Measurements from ENCODE around the gene CDKN2D. TPM values are rescaled to one million over a fixed set of nuclear protein-coding genes. Genes with fewer than 3 reads are reported as not detected.

Gene CDKN2D
- total RNA-seq, 1 donor from 2014 or later, result 16.5 TPM

DNA sequence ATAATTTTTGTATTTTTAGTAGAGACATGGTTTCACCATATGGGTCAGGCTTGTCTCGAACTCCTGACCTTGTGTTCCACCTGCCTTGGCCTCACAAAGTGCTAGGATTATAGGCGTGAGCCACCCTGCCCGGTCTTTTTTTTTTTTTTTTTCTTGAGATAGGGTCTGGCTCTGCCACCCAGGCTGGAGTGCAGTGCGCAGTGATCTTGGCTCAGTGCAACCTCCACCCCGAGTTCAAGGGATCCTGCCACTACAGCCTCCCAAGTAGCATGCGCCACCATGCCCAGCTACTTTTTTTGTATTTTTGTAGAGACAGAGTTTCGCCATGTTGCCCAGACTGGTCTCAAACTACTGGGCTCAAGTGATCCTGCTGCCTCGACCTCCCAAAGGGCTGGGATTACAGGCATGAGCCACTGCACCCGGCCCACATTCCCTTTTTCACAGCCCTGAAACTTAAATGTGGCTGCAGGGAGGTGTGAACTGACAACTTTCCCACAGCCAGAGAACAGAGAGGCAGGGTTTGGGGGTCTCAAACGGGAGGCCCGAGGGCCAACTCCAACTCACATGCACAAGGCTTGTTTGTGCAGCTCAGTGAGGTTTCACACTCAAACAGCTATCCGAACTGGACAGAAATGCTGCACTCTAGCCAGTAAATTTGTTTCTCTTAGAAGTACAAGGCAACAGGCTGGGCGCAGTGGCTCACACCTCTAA, 47.2 kb downstream of the CDKN2D start:
- DNase-seq (ENCODE audit: low read depth), result no peak

DNA sequence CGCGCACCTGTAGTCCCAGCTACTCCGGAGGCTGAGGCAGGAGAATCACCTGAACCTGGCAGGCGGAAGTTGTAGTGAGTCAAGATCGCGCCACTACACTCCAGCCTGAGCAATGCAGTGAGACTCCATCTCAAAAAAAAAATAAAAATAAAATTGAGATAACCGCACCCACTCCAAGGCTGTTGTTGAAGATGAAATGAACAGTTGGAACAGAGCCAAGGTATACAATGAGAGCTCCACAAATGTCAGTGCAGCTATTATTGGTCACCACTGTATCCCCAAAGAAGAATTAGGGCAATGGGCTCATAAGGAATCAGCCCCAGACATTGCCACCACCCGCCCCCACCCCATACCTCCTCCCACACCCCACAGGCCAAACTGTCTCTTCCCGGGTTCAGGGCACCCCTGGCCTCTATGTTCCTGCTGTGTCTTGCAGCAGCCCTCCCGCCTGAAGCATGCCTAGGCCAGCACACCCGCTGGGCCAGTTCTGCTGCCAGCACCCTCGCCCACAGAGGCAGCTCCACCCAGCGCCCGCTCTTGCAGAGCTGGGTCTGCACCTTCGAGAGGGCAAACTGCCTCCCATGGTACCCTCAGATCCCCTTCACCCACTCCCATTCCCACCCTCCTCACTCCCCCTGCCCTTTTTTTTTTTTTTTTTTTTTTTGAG, 48.0 kb downstream of the CDKN2D start:
- DNase-seq (ENCODE audit: low read depth), result no peak

DNA sequence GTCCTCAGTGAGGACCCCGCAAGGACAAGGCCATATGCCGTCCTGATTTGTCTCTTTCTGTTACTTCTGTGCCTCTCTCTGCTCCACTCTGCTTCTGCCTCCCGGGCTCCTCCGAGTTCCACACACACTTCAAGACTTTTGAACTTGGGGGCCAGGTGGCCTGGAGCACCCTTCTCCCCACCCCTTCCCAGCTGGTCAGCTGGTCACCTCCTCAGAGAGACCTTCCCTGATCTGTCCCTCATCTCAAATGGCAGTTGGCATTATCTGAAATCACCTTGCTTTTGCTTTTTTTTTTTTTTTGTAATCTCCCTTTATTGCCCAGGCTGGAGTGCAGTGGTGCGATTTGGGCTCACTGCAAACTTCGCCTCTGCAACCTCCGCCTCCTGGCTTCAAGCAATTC, 49.4 kb downstream of the CDKN2D start:
- no peak for DNase-seq (ENCODE audit: low read depth)

DNA sequence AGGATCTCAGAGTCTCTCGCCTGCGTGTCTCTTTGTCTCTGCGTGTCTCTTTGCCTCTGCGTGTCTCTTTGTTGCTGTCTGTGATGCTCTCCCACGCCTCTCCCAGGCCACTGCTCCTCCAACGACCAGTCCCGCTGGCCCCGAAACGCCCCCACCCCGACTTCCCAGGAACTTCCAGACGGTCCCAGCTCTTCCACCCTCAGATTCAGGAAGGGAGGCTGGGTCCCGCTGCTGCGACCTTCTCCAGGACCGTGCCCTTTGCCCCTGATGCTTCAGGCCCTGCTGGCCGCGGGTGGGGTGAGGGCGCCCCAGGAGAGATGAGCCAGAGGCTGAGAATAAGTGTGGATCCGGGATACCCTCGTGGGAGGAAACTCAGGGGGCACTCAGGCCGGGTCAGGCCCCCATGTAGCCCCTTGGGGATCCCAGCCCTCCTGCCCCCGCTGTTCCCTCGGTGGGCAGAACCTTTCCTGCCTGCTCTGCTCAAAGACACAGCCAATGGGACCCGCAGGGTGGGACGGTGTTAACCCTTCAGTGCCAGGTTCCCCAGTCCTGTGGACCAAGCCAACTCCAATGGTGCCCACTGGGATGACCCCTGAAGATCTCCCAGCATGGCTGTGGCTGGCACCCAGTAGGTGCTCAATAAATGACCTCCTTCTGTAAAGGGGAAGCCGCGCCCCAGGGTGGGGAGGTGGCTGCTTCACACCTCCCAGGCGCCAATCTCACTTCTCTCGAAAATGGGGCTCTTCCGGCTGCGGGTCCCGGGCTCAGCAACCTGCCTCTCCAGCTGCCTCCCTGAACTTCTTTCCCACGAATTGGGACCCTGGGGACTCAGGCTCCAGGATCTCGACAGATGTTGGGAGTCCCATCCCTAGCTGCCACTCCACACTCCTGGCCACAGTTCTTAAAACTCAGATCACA, 50.1 kb downstream of the CDKN2D start:
- DNase-seq (ENCODE audit: low read depth), result no peak

DNA sequence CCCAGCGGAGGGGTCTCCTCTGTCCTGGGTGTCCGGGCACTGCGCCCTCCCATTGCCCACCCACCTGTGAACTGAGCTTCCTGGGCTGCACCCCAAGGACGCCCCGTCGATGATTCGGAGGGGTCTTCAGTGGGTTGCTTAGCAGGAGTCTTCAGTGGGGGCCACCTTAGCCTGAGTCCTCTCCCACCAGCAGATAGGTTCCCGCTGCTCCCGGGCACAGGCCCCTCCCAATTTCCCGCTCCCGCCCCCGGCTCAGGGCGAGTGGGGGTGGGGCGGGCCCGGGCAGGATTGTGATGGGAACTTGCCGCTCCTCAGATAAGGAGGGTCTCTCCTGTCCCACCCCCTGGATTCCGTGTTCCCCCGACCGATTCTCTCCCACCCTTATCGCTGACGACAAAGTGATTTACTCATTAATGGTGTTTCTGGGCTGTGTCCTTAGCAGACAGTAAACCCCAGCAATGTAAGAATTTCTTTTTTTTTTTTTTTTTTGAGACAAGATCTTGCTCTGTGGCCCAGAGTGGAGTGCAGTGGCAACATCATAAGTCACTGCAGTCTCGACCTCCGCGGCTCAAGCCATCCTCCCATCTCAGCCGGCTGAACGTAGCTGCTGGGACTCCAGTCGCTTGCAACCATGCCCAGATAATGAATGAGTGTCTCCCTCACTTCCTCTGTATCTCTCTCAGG, 50.9 kb downstream of the CDKN2D start:
- no peak for DNase-seq (ENCODE audit: low read depth)

DNA sequence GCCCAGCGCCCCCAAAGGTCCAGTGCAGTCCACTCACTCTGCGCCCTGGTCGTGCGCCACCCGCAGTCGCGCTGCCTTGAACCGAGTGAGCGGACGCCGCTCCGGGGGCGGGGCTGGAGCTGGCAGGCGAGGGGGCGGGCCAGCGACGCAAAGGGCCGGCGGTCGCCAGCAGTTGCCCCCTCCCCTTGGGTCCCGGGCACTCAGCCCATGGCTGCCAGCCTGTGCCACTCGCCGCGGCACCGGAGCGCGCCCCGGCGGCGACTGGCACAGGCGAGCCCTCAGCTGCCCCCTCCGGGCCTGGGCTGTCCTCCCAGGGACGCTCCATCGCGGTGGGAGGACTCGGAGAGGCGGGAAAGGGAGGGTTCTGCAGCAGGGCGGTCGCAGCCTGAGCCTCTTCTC, 51.4 kb downstream of the CDKN2D start, which contains the start of gene S1PR5:
Gene S1PR5 (minus strand): TSS at position 87 of the 399 bp plus-strand sequence. CDS start 2,436 bp downstream, outside the sequence.
- DNase-seq (ENCODE audit: low read depth), result no peak

DNA sequence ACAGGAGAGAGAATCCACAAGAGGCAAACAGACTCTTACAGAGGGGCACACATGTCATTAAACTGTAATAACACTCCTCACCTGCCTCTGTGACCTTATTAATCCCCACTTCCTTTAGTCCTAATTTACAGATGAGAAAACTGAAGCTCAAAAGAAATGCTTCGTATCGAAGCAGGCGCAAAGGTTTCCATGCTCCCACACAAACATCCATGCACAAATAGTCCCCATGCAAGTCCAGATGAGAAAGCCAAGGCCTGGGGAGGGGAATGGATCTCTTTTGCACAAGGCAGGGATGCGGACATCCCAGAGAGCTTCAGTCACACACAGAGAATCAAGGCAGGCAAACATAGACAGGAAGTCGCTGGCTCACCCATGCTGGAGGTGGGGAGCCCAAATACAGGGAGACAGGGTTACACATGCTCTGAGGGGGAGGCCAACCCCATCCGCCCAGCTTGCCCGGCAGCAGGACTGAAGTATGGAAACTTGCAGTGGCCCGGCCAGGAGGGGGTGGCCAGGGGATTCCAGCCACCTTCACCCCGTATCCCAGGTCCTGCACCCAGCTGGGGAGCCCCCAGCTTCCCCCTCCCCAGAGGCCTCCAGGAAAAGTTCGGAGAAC, 52.0 kb downstream of the CDKN2D start:
- DNase-seq (ENCODE audit: low read depth), result no peak

MicroRNAs within 50 kb of the gene (microRNA counts, 767-probe panel; counts per million panel counts)
- microRNA hsa-miR-1238, result not detected

Small RNAs within 50 kb of the gene (microRNA-seq; reads per million reads assigned to microRNA genes)
- gene MIR1238, result not detected

Other genes starting within 250 kb of the CDKN2D start
- 11.9 and 12.5 TPM in 2 replicates for gene RAVER1, start 235.4 kb downstream of the CDKN2D start, total RNA-seq
- gene ICAM3, start 229.4 kb downstream of the CDKN2D start, total RNA-seq, result 4.2 and 5.3 TPM in 2 replicates
- gene TYK2, start 188.4 kb downstream of the CDKN2D start, total RNA-seq, result 61.6 and 67.2 TPM in 2 replicates
- gene CDC37, start 165.4 kb downstream of the CDKN2D start, total RNA-seq, result 200 and 201 TPM in 2 replicates
- 1.1 and 1.2 TPM in 2 replicates for gene PDE4A, start 148.4 kb downstream of the CDKN2D start, total RNA-seq
- gene KEAP1, start 65.6 kb downstream of the CDKN2D start, total RNA-seq, result 80.2 and 102 TPM in 2 replicates
- gene S1PR5, start 51.5 kb downstream of the CDKN2D start, total RNA-seq, result 0.21 and 1.1 TPM in 2 replicates
- 36.8 and 52.8 TPM in 2 replicates for gene ATG4D, start 25.1 kb downstream of the CDKN2D start, total RNA-seq
- gene KRI1, start 3.0 kb downstream of the CDKN2D start, total RNA-seq, result 13.9 and 22.1 TPM in 2 replicates
- 1.6 TPM in 1 of 2 replicates, not detected in the other for gene AP1M2, start 18.3 kb upstream of the CDKN2D start, total RNA-seq
- gene SLC44A2, start 56.6 kb upstream of the CDKN2D start, total RNA-seq, result 81.9 and 100 TPM in 2 replicates
- 94.6 and 116 TPM in 2 replicates for gene ILF3, start 85.4 kb upstream of the CDKN2D start, total RNA-seq
- gene QTRT1, start 132.5 kb upstream of the CDKN2D start, total RNA-seq, result 40.5 and 43.1 TPM in 2 replicates
- 64.8 and 71.8 TPM in 2 replicates for gene DNM2, start 149.1 kb upstream of the CDKN2D start, total RNA-seq

Measured in myocyte (in vitro differentiated cells).